CD14-positive monocyte (primary cell): ENCODE data around the gene MARCHF3. TPM values are rescaled to one million over a fixed set of nuclear protein-coding genes. Genes with fewer than 3 reads are reported as not detected.

Experiments used
- DNase-seq, 3 donors: peaks; one replicate each; pipeline ENCODE4 v3.0.0-alpha.2; 2011 to 2022
- H2AFZ ChIP-seq: 2 replicates; pipeline ENCODE4 v1.6.0; 2012; ENCODE audit warnings: mild to moderate bottlenecking, low read depth, low read length, inconsistent platforms; ENCODE audit not compliant: insufficient read depth, poor library complexity, severe bottlenecking
- H3K27ac ChIP-seq, 2 donors: 1 replicate in 1 of 2; 2 replicates in 1 of 2; pipeline ENCODE4 v1.5.1; 2012 to 2013; ENCODE audit warnings: low read length in 2 of 2, control low read depth in 1 of 2, inconsistent platforms in 1 of 2, low read depth in 1 of 2, mild to moderate bottlenecking in 1 of 2
- H3K27me3 ChIP-seq, 2 donors: one replicate each; pipeline versions ENCODE4 v1.6.0 to v1.6.1; 2011 to 2013; ENCODE audit warnings: low read length in 2 of 2; ENCODE audit not compliant: control insufficient read depth in 2 of 2, insufficient read depth in 2 of 2
- H3K36me3 ChIP-seq, 2 donors: replicated peaks in 1 of 2; 1 replicate in 1 of 2; 2 replicates in 1 of 2; pipeline versions ENCODE4 v1.5.1 to v1.6.1; 2012 to 2013; ENCODE audit warnings: low read length in 2 of 2, control low read depth in 1 of 2, inconsistent platforms in 1 of 2, mild to moderate bottlenecking in 1 of 2; ENCODE audit not compliant: insufficient read depth in 2 of 2, control insufficient read depth in 1 of 2
- H3K4me1 ChIP-seq, 2 donors: 1 replicate in 1 of 2; 2 replicates in 1 of 2; pipeline versions ENCODE4 v1.5.1 to v1.6.1; 2012 to 2013; ENCODE audit warnings: low read length in 2 of 2, control low read depth in 1 of 2, inconsistent platforms in 1 of 2, mild to moderate bottlenecking in 1 of 2, moderate library complexity in 1 of 2; ENCODE audit not compliant: insufficient read depth in 2 of 2, control insufficient read depth in 1 of 2
- H3K4me2 ChIP-seq: replicated peaks from 2 replicates; pipeline ENCODE3; 2012; ENCODE audit warnings: low read length, moderate library complexity, mild to moderate bottlenecking; ENCODE audit not compliant: poor library complexity, severe bottlenecking; ENCODE audit errors: extremely low read depth
- H3K4me3 ChIP-seq, 3 experiments: fragments of 200-600 bp in 1 of 3; sonication (generic) in 1 of 3; replicated peaks in 1 of 3; 1 replicate in 2 of 3; 2 replicates in 1 of 3; pipeline ENCODE4 v1.5.1; 2011 to 2013; ENCODE audit warnings: low read length in 3 of 3, mild to moderate bottlenecking in 3 of 3, control low read depth in 2 of 3, low read depth in 2 of 3, inconsistent platforms in 1 of 3, moderate library complexity in 1 of 3
- H3K79me2 ChIP-seq: 2 replicates; pipeline ENCODE4 v1.6.0; 2012; ENCODE audit warnings: mild to moderate bottlenecking, control low read depth, inconsistent platforms, low read length, moderate library complexity; ENCODE audit not compliant: insufficient read depth
- H3K9ac ChIP-seq: 2 replicates; pipeline ENCODE4 v1.6.0; 2017; ENCODE audit warnings: low read length, mild to moderate bottlenecking; ENCODE audit not compliant: insufficient read depth, poor library complexity, severe bottlenecking
- H3K9me3 ChIP-seq, 2 donors: replicated peaks in 1 of 2; 1 replicate in 1 of 2; 2 replicates in 1 of 2; pipeline versions ENCODE4 v1.5.1 to v1.6.1; 2012 to 2013; ENCODE audit warnings: low read length in 2 of 2, control low read depth in 1 of 2; ENCODE audit not compliant: control insufficient read depth in 1 of 2, insufficient read depth in 1 of 2
- H4K20me1 ChIP-seq: 2 replicates; pipeline ENCODE4 v1.6.0; 2012; ENCODE audit warnings: mild to moderate bottlenecking, low read length, control low read depth, moderate library complexity; ENCODE audit not compliant: insufficient read depth
- H3K27ac Mint-ChIP-seq, 7 donors: one replicate each; pipeline ENCODE4 v1.8.0; 2020; ENCODE audit warnings: mild to moderate bottlenecking in 7 of 7, mixed read lengths in 7 of 7, moderate library complexity in 6 of 7, inconsistent platforms in 2 of 7
- H3K27me3 Mint-ChIP-seq, 3 donors: one replicate each; pipeline ENCODE4 v1.8.0; 2021 to 2022; ENCODE audit warnings: low read depth in 3 of 3, mild to moderate bottlenecking in 3 of 3, mixed read lengths in 3 of 3, moderate library complexity in 3 of 3, inconsistent platforms in 1 of 3
- H3K36me3 Mint-ChIP-seq, 2 donors: one replicate each; pipeline ENCODE4 v1.8.0; 2020; ENCODE audit warnings: mixed read lengths in 2 of 2, inconsistent platforms in 1 of 2, mild to moderate bottlenecking in 1 of 2
- H3K4me1 Mint-ChIP-seq: one replicate; pipeline ENCODE4 v1.8.0; 2020; ENCODE audit warnings: mild to moderate bottlenecking, mixed read lengths
- H3K4me3 Mint-ChIP-seq, 2 donors: one replicate each; pipeline ENCODE4 v1.8.0; 2020; ENCODE audit warnings: mild to moderate bottlenecking in 2 of 2, mixed read lengths in 2 of 2, moderate library complexity in 1 of 2
- H3K9me3 Mint-ChIP-seq, 7 donors: one replicate each; pipeline ENCODE4 v1.8.0; 2020 to 2022; ENCODE audit warnings: mixed read lengths in 7 of 7, mild to moderate bottlenecking in 6 of 7, moderate library complexity in 6 of 7, inconsistent platforms in 2 of 7
- CTCF ChIP-seq: fragments of 200-600 bp; IDR thresholded peaks from one replicate; pipeline ENCODE4 v1.8.0; 2022; ENCODE audit warnings: antibody characterized with exemption, mild to moderate bottlenecking
- WGBS: methylation state at CpG from one replicate; pipeline ENCODE4 v1.1.5; 2013; ENCODE audit warnings: missing lambda C conversion rate; ENCODE audit not compliant: insufficient coverage; 5-methylcytosine and 5-hydroxymethylcytosine counted together
- intact Hi-C, 2 donors: fragments of 100-400 bp; cut with micrococcal nuclease; formaldehyde crosslinking; loops; one replicate each; pipeline versions ENCODE4 v1.15.0 to v1.15.1; 2023
- polyA plus RNA-seq, 3 donors: library from polyadenylated mRNA; depleted of rRNA in 1 of 3; unstranded in 2 of 3; stranded (reverse) in 1 of 3; fragments of 300-500 nt in 2 of 3; fragments of >200 nt in 1 of 3; fragmentation: Illumina TruSeq in 2 of 3; gene quantifications; 1 replicate in 2 of 3; 2 replicates in 1 of 3; pipeline ENCODE4 v1.2.3, GENCODE V29; 2012 to 2021

The MARCHF3 gene
- polyA plus RNA-seq, 3 donors = 0.88 to 1.6 (median 0.96) TPM

- H3K27me3 Mint-ChIP-seq = peaks cover 0 to 5% (median 2%) of the 10 kb centered on the region in 3 donors
- H3K4me1 Mint-ChIP-seq = peaks cover under 1% of the 10 kb centered on the region
- peaks cover 0 to 8% (median 2%) of the 10 kb centered on the region in 7 donors for H3K9me3 Mint-ChIP-seq
- H3K4me3 Mint-ChIP-seq = no peak overlapping the region
- H3K27me3 ChIP-seq = no peaks in the 10 kb centered on the region
- H2AFZ ChIP-seq = no peak overlapping the region
- no peaks in the 10 kb centered on the region for H3K36me3 ChIP-seq
- no peaks in the 10 kb centered on the region for H3K79me2 ChIP-seq
- H4K20me1 ChIP-seq = no peaks in the 10 kb centered on the region
- 97% methylated on average over 3 of the region's 4 CpGs for WGBS
- no peak for DNase-seq
- H3K9me3 ChIP-seq = no peaks in the 10 kb centered on the region
- H3K4me2 ChIP-seq = no peak overlapping the region
- H3K9ac ChIP-seq = no peak overlapping the region
- H3K4me1 ChIP-seq = no peaks in the 10 kb centered on the region
- H3K4me3 ChIP-seq = no peak overlapping the region
- no peak overlapping the region for H3K27ac ChIP-seq
- no peak overlapping the region for H3K27ac Mint-ChIP-seq
- TF ChIP-seq CTCF = no peak
- H3K36me3 Mint-ChIP-seq = peaks cover 0 to 1% of the 10 kb centered on the region in 2 donors
- intact Hi-C loops = no loop called here
These were observed 35.9 kb downstream of the MARCHF3 start for GRCh38 chr5:126994485-126994884.

DNA sequence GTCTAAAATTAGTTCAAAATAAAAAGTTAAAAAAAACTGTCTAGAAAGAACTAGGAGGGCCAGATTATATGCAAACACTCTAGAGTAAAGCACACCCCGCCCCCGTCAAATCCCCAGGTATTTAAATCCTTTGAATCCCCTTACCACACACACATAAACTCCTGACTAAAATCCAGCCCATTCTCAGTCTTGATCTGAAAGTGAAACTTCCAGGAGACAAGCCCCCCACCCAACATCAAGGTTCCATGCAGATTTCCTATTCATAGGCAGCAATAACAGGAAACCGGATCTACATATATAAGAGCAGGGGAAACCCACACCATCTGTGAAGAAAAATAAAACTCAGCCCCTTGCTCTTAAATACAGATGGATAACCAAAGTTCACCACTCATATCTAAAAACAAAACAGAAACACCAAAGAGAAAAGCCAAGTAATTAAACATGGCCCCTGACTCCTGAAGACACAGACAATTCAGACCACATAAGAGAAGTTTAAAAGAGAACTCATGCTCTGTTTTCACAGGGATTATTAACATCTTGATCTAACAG, 42.3 kb downstream of the MARCHF3 start:
- H3K27me3 Mint-ChIP-seq = peaks cover 0 to 2% (median 0%) of the 10 kb centered on the region in 3 donors
- Histone ChIP-seq H3K4me1 (no peaks in the 10 kb centered on the region), H3K4me2 (no peak overlapping the region), H3K79me2 (no peaks in the 10 kb centered on the region), H3K36me3 (no peaks in the 10 kb centered on the region), H3K27me3 (no peaks in the 10 kb centered on the region), H4K20me1 (no peaks in the 10 kb centered on the region), H2AFZ (no peak overlapping the region), H3K9me3 (no peaks in the 10 kb centered on the region), H3K9ac (no peak overlapping the region), H3K4me3 (no peak overlapping the region), H3K27ac (no peak overlapping the region)
- no peak for TF ChIP-seq CTCF
- intact Hi-C loops = no loop called here
- peak overlapping the region in 1 of 2 donors; percentile 48 for H3K4me3 Mint-ChIP-seq
- peaks cover 22% of the 10 kb centered on the region for H3K4me1 Mint-ChIP-seq
- 10% methylated on average over 2 of the region's 3 CpGs for WGBS
- H3K27ac Mint-ChIP-seq = peak overlapping the region in 1 of 7 donors; percentile 16
- H3K36me3 Mint-ChIP-seq = peaks cover 0 to 1% of the 10 kb centered on the region in 2 donors
- H3K9me3 Mint-ChIP-seq = peaks cover 0 to 8% (median 4%) of the 10 kb centered on the region in 7 donors
- DNase-seq = no peak
